Measurements from ENCODE around the gene C1orf159.

- no peak for TF ChIP-seq CTCF (IDR thresholded peaks at IDR 0.05 in 4 of 5, conservative IDR thresholded peaks at IDR 0.05 in 1 of 5)
- no peak for TF ChIP-seq POLR2A (IDR thresholded peaks at IDR 0.05)
Measured at GRCh38 chr1:1048765-1049164, 67.1 kb downstream of the C1orf159 start.

All from gastrocnemius medialis (tissue), 4 donors.